Fibroblast of skin of abdomen (primary cell): ENCODE results near the gene CPB1.
A peak's percentile ranks its signal among the peaks of the same experiment; 100 is the strongest.

Experiments
- DNase-seq: peaks from one replicate; pipeline ENCODE4 v3.0.0-alpha.2; 2013

Gene CPB1

DNA sequence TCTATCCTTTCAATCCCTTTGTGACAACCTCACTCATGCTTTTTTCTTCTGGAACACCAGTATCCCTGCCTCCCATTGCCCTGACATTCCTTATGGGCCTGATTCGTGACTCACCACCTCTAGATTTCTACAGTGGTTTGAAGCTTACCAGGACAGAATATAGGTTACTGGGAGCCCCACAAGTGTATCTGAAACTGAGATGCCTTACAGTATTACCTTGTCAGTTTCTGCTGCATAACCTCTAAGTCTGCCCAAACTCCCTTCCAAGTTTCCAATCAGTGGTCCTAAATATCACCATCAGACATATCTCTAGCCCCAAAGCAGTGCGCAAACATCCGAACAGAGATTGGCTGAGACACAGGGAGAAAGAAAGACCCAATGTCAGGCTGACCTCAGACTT lies 5.6 kb downstream of the CPB1 start:
- peak; percentile 12 for DNase-seq

DNA sequence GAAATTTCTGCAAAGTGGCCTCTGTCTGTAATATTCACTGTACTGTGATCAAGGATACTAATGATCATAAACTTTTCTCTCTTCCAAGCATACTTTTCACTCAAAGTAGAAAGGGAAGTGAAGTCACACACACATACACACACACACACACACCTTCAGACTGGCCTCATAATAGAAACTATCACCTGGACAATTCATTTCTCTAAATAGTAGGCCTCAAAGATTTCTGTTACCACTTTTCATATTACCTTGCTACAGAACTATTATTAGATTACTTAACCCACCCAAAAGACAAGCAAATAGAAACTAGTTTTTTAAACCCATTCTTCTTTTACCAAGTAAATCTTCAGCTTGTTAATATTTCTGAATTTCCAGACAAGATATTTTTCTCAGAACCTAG lies 12.2 kb downstream of the CPB1 start:
- DNase-seq = no peak

DNA sequence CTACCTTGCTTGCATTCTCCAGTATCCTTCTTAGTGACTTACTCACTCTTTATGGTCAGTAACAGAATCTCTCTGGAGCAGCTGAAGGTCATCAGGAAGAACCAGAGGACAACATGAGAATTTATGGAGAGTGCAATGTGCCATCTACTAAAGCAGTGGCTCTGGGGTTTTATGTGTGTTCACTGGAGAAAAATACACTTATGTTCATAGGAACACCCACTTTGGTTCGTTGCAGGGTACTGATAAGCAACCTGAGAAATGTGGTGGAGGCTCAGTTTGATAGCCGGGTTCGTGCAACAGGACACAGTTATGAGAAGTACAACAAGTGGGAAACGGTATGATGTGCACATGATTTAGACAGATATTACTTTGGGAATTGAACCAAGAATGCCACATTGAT lies 12.8 kb downstream of the CPB1 start:
- no peak for DNase-seq

DNA sequence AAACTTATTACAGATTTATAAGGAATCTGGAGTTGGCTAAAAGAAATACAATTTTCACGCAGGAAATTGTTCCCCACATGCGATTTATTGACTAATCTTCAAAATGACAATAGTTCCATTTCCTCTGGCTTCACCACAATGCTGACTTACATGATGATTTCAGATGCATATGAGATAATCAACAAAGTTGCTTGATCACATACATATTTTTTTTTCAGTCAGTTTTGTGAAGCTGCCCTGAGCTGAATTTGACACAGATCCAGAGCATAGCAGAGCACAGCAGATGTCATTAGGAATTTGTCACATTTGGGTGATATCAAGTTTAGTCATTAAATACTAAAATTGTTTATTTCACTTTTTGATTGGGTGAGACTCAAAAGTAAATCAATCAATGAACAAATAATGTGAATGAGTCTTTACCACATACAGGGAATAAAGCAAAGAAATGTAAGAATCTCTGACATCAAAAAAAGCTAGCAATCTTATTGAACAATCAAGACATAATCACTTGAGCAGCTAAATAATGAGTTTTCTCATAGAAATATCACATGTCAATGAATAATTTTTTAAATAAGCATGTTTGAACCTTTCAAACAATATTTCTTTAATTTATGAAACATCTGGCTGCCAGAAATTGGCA lies 18.3 kb downstream of the CPB1 start:
- no peak for DNase-seq

DNA sequence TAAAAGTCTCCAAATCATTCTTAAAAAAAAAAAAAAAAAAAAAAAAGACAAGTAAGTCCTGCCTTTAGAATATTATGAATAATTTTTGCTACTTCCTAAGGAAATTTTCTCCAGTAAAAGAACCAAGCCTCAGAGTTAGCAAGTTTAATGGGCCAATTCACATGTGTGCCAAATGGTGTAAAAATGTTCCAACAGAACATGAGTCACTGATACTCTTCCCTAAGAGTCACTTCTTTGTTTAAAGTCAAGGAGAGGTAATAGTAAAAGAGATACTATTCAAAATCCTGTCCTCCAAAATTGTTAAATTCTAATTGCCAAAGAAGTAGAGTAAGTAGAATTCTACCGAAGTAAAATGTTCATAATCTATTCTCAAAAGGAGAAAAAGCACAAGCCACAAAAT lies 19.7 kb downstream of the CPB1 start:
- DNase-seq = peak; percentile 21

DNA sequence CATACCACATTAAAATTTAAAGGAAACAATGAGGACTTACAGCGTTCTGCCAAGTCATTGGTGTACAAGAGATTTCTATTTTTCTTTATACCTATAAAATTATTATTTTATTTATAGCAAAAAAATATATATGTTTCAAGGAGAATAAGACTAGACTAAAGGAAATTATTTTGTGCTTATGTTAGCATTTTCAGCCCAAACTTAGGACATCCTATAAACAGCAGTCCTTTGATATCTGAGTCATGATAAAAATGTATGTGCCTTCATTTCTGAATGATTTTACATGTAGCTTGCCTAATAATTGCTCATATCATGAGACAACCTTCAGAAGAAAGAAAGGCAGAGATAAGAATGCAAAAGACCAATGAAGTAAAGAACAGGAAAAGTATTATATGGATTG lies 20.8 kb downstream of the CPB1 start:
- no peak for DNase-seq

DNA sequence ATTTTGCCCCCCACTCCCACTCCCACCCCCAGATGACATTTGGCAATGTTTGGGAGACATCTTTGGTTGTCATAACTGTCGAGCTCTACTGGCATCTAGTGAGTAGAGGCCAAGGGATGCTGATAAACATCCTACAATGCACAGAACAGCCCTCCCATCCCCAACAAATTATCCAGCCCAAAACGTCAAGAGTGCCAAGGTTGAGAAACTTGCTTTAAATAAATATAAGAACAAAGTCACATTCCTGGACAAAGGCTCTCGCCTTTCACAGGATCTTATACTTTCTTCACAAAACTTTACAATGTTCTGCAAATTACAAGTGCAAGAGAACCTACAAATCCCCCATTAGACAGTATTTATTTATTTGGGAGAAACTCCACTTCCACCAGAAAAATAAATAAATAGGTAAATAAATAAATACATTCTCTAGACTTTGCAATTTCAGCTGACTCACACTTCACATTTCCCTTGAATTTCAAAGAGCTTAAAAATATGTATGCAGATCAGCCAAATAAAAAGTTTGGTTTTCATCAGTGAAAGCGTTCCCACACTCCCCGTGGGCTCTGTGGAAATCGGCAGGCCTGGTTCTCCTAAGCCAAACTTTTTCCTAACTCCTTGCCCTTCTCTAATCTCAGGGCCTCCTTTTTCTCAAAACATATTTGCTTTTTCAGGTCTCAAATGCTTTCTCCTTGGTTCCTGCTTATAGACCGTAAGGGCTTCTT lies 24.8 kb downstream of the CPB1 start:
- no peak for DNase-seq

DNA sequence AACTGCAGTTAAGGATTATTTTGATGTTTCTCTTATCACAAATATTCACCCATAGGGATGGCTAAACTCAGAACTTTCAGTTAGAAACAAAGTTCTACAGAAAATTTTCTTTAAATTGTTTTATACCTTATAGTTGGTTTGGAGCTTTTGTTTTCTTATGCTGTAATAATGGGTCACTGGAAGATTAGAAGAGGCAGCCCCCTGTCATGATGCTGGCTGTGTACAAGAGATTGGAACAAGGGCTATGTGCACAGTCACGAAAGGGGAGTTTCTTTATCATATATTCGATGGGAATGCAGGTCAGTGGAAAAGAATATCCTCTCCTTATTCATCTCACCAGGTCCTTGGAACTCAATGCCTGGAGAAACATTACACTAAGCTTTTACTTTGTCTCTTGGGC lies 25.5 kb downstream of the CPB1 start:
- no peak for DNase-seq

DNA sequence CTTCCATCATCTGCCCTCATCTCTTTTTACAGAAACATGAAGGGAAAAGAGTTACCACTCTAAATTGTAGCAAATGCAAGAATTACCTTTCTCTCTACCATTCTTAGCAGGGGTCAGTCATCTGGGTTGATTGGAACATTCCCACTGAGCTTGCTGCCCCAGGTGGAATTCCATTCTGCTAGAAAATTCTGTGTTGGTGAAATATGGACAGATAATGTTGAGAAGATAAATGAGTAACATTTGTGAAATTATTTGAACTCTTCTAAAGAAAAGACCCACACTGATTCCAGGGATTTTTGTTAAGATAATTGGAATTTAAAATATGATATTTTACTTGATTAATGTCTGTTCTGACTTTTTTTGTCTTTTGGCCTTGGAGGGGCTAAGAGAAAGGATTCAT lies 26.4 kb downstream of the CPB1 start:
- peak; percentile 31 for DNase-seq

DNA sequence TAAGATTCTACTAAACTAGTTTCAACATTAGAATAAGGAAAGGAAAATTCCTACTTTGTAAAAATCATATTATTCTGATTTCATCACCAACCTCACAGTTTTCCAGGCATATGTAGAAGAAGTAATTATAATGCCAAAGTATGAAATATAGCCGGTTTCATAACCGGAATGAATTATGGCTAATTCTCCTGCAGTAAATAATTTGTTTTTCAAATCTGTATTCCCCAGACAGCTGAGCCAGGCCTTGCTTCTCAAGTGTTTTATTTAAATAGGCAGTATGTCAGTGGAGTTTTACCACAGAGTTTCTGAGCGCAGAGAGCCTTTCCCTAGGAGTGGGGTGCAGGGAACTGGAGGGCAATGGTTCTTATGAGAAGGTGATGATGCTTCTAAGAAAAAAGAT lies 28.8 kb downstream of the CPB1 start:
- peak; percentile 61 for DNase-seq

DNA sequence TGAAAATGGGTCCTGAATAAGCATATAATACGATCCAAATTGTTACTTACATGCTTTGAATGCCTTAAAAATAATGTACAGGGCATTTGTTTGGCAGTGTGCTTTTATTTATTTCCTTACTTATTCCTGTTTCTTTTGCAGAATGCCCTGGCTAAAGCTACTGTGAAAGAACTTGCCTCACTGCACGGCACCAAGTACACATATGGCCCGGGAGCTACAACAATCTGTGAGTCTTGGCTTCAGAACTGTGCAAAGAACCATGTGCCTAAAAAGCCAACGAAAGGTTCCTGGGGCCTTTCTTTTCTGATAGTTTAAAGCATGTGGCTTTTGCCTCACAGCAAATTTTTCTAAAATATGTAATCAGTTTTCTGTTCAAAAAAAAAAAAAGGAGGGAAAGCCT lies 29.7 kb downstream of the CPB1 start:
- no peak for DNase-seq

DNA sequence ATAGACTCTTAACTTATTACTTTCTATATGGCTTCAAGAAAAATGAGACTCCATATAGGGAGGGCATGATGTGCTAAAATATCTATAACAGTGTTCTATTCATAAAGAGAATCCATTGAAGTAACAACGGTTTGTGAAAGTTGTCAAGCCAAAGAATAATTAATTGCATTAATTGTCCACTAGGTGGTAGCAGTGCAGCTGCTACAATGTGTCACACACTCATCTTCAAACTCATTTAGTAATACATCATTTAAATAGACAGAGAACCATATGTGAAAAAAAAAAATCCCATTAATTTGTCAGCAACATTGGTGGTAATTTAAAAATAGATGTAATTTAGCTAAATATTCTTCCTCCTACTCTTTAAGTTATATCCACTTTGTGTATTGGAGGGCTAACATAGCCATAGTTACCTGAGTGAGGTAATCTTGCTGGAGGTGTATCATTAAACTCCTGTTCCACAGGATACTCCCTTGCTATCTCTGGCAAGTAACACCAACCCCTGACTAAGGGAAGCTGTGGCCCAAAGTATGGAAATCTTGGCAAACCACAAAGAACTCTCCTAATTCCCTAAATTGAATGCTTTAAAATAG lies 33.8 kb downstream of the CPB1 start:
- DNase-seq = peak; percentile 58

DNA sequence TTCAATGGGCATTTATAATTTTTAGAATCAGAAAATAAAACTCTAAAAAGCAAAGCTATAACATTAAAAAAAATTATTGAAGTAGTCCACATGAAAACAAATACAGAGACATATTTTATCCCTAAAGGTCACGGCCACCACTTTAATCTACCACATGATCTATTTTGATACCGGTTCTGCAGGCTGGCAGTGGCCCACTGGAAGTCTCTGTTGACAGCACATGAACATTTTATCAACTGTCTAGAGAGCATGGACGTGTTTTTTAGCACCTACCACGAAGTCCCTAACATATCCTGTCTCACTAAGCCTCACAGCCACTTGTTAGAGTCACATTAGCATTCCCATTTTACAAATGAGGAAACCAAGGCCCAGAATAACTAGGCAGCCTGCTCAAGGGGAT lies 35.7 kb downstream of the CPB1 start:
- DNase-seq = no peak

DNA sequence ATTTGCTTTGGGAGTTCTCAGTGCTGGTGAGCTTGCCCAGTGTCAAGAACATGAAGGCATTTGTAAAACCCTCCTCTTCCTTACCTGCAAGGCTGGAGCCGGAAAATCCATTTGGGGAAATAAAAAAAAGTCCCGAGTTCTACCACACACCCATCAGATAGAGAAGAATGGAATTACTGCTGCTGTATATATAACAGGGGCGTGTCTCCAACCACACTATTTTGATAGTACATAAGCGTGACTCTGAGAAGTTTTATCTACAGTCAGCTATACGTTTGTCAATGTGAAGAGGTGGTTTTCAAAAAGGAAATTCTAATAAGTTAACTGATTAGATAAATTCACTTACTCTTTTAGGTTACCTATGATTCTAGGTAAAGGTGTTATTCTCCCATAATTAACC lies 36.2 kb downstream of the CPB1 start:
- no peak for DNase-seq

DNA sequence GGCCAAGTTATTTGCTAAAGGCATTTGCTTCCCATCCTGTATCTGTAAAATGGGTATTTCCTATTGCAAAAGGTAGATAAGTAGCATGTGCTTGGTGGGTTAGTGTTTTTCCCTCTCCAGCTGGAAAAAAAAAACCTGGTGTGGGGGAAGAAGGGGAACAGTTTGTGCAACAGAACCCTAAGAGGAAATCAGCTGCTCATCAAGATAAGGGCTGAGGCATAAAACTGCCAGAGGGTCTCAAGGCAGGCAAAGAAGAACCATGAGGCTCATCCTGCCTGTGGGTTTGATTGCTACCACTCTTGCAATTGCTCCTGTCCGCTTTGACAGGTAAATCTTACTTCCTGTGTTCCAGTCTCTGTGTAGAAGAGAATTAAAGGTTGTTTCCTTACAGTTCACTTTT lies 37.4 kb downstream of the CPB1 start, which contains the start of gene CPA3:
TSS of gene CPA3 (plus strand) at position 248 of the 400 bp plus-strand sequence. CDS start at position 260, 12 bp downstream.
- no peak for DNase-seq

DNA sequence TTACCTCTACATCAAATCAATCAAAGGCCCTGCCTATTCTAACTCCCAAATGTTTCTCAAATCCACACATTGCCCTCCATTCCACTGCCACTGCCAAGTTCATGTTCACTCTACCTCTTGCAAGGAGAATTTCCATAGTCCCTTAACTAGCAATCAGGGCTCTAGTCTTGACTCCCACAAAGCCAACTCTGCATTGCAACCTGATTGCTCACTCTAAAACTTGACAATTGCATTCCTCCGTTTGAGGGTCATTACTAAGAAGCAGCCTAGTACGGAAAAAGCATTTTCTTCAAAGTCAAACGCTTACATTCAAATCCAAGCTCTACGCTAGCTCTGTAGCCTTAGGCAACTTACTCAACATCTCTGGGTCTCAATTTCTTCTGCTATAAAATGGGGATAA lies 38.6 kb downstream of the CPB1 start:
- peak; percentile 87 for DNase-seq

DNA sequence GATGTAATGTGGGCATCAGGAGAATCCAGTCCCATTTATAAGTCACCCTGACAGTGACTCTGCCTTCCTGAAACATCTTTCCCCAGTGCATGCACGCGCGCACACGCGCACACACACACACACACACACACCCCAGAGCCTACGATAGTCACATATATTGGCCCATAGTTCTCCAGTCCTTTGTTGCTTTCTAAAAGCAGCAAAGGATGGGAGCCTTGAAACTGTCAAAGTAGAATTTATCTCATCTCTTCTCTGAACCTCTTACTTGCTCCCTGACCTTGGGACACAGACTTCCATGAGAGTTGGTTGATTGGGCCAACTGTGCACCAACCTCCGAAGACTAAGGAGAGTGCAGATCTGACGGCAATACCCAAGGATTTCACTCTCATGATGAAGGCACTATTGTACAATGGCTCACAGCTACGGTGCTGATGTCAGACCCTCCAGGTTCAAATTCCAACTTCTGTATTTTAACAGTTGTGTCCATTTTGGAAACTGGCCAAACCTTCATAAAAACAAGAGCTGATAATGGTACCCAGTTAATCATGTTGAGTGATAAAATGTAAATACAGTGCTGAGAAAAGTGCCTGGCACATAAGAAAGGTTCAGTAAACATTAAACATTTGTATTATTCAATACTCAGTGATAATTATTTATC lies 45.8 kb downstream of the CPB1 start:
- DNase-seq = no peak

DNA sequence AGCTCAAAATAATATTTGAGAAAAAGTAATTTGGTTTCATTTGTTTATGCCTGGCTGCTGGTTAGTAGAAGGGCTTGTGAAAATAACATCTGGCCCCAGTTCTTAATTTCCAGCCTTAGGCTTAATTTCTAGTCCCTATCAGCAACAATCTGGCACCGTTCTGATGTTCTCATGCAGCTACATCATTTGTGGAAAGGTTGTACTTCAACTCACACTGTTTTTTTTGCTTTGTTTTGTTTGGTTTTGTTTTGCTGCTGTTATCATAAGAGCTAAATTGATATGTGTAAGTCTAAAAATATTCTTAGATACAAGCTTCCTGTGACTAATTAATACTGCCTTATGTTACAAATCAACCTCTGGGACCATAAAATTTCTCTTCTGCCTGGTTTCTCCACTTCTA lies 46.4 kb downstream of the CPB1 start:
- DNase-seq = no peak

DNA sequence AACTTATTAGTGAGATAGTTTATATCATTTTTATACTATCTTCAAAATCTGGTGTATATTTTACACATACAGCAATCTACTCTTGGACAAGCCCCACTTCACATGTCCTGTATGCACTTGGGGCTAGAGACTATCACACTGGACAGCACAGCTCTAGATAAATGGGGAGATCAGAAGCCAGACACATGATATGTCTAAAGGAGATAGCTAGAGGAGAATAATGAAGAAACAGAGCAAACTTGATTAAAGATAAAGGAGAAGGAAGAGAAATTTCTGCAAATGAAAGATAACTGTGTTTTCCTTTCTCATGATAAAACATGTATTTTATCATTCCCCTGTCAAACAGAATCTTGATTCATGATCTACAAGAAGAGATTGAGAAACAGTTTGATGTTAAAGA lies 50.5 kb downstream of the CPB1 start:
- DNase-seq = no peak

DNA sequence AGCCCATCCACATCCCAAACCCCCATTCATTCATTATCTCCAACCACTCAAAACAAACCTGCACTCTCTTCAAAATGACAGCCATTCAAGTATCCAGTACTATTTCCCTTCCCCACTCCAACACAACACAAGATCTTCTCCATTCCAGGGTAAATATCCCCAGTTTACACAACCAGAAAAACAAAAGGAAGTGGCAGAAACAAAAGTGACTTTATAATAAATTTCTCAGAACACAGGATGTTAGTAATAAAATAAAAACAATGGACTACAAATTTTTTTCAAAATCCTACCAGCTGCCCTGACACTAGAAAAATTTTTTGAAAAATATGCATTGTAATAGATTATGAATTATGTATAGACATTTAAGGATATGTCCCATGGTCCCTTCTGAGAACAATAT lies 51.6 kb downstream of the CPB1 start:
- DNase-seq = no peak

DNA sequence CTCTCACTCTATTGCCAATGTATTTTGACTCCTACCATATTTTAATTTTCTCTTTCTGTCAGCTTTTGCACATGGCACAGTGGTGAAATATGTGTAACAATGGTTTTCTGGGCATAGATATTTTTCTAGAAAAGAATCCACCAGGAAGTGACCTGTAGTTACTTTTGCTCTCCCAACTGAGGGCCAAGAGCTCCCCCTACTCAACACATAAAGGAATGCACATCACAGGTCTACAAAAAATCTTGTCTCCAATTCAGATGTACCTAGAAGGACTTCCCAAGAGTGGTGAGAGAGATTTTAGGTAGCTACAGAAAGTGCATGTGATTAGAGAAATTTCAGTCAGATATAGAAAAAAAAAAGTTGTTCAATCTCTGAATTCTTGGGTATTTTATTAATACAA lies 53.1 kb downstream of the CPB1 start:
- peak; percentile 17 for DNase-seq

DNA sequence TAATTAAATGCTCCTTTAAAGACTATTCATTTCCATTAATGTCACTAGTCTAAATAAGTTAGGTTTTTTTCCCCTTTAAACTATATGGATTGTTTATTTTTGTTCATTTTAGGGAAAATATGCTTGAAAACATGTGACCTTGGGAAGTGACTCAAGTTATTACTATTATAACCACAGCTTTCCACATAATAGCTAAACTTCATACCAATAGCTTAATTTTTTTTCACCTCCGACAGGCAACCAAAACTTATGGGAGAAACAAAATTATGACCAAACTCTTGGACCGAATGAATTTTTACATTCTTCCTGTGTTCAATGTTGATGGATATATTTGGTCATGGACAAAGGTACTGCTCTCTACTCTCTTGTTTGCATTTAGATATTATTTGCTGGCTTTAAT lies 53.7 kb downstream of the CPB1 start:
- peak; percentile 73 for DNase-seq

DNA sequence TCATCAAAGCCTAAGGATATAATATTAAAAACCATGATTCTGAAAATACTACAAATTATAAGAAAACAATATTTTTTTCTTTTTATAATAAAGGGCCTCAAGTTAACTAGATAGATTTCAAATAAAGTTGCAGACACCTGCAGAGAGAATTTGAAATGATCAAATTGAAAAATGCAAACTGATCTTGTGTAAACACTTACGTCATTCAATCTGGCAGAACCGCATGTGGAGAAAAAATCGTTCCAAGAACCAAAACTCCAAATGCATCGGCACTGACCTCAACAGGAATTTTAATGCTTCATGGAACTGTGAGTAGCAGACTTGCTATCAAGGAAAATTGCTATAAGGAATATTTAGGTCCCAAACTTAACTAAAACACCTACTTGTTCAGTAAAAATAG lies 54.7 kb downstream of the CPB1 start:
- peak; percentile 21 for DNase-seq

DNA sequence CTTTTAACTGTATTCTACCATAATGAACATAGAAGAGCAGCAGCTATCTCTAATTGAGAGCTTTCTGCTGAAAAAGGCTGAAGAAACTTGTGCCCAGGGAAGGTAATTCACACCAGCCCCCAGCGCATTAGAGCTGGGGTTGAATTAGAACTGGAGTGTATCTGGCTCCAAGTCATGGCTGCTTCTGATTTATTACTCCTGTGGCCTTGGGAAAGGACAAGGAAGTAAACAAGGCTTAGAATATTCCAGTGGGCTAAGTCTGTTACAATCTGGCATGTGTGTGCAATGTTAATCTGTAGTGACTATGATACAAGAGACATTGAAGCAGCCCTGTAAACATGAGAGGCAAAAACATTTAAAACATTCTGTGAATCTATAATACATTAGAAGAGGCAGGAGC lies 55.6 kb downstream of the CPB1 start:
- no peak for DNase-seq
